NT2/D1 (cell line): ENCODE data around the gene FRMD4B.

Source experiments
- YY1 ChIP-seq: IDR thresholded peaks from 2 replicates; pipeline ENCODE4 v1.6.1; 2011; ENCODE audit not compliant: insufficient read length, insufficient read depth
- ZNF274 ChIP-seq: IDR thresholded peaks from 2 replicates; pipeline ENCODE4 v1.6.1; 2011; ENCODE audit warnings: mild to moderate bottlenecking, low read depth, low read length

DNA sequence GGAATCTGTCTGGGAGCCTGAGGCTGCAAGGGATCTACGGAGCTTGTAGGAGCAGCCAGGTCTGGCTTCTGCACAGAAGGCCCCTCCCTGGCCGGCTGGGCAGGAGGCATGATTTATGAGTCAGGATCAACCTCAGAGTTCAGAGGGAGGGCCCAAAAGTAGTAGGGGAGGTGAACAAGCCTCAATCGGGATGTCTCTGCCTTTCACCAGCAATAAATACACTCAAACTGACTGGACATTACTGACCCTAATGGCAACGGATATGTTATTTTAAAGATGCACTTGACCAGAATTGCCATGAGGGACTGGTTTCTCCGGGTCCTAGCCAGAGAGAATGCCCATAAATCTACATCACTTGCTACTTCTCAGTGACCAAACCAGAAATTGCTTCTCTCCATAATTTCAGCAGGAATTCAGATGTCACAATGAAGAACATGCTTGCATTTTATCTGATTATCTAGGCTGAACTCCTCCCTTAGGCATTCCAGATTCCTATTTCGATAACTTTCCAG is 153.9 kb downstream of the FRMD4B start:
- TF ChIP-seq ZNF274 (no peak), YY1 (no peak)
